Suprapubic skin (tissue), 4 donors: ENCODE measurements around the gene OPHN1. TPM values are rescaled to one million over a fixed set of nuclear protein-coding genes. Genes with fewer than 3 reads are reported as not detected.

ENCODE experiments used
- DNase-seq, 2 donors: peaks; one replicate each; pipeline ENCODE4 v3.0.0-alpha.2; 2019; ENCODE audit warnings: low spot score in 2 of 2
- H3K27ac ChIP-seq: fragments of 200-600 bp; sonication (generic); one replicate; pipeline ENCODE4 v1.5.1; 2019
- H3K27me3 ChIP-seq: fragments of 200-600 bp; sonication (generic); one replicate; pipeline ENCODE4 v1.5.1; 2019
- H3K36me3 ChIP-seq: fragments of 200-600 bp; sonication (generic); one replicate; pipeline ENCODE4 v1.5.1; 2019
- H3K4me1 ChIP-seq: fragments of 200-600 bp; sonication (generic); one replicate; pipeline ENCODE4 v1.5.1; 2019
- H3K4me3 ChIP-seq: fragments of 200-600 bp; sonication (generic); one replicate; pipeline ENCODE4 v1.5.1; 2019; ENCODE audit warnings: mild to moderate bottlenecking
- H3K9me3 ChIP-seq: fragments of 200-600 bp; sonication (generic); one replicate; pipeline ENCODE4 v1.5.1; 2019
- CTCF ChIP-seq, 2 donors: fragments of 200-600 bp in 1 of 2; fragments of 450-650 bp in 1 of 2; sonication (generic) in 1 of 2; IDR thresholded peaks; one replicate each; pipeline ENCODE4 v1.5.1; 2016 to 2019; ENCODE audit warnings: antibody characterized with exemption in 2 of 2, mild to moderate bottlenecking in 1 of 2, moderate library complexity in 1 of 2
- EP300 ChIP-seq: sonication (generic); formaldehyde crosslinking; IDR thresholded peaks from one replicate; pipeline ENCODE4 v1.6.1; 2017; ENCODE audit warnings: antibody characterized with exemption
- POLR2A ChIP-seq, 2 donors: fragments of 450-650 bp; IDR thresholded peaks; one replicate each; pipeline ENCODE4 v1.6.1; 2017; ENCODE audit warnings: antibody characterized with exemption in 2 of 2, mild to moderate bottlenecking in 2 of 2, moderate library complexity in 2 of 2
- POLR2AphosphoS5 ChIP-seq, 3 donors: sonication (generic); formaldehyde crosslinking; IDR thresholded peaks; one replicate each; pipeline ENCODE4 v1.6.1; 2017; ENCODE audit warnings: antibody characterized with exemption in 3 of 3
- WGBS: methylation state at CpG from one replicate; pipeline ENCODE4 v1.1.5; 2018; 5-methylcytosine and 5-hydroxymethylcytosine counted together
- total RNA-seq, 4 donors: library from RNA; depleted of rRNA; stranded (reverse); fragments of >200 nt; gene quantifications; one replicate each; pipeline ENCODE4 v1.1.0, GENCODE V29; 2016

Gene OPHN1
- total RNA-seq, 4 donors from 2014 or later = 4.5 to 16.0 (median 8.4) TPM

GRCh38 chrX:68428431-68428830 lies 4.9 kb downstream of the OPHN1 start:
- Histone ChIP-seq H3K4me3 (no peak overlapping the region), H3K36me3 (no peaks in the 10 kb centered on the region), H3K4me1 (peaks cover 8% of the 10 kb centered on the region), H3K9me3 (no peaks in the 10 kb centered on the region), H3K27me3 (no peaks in the 10 kb centered on the region), H3K27ac (no peak overlapping the region)
- no peak for TF ChIP-seq CTCF (IDR thresholded peaks at IDR 0.05)
- TF ChIP-seq POLR2AphosphoS5 (IDR thresholded peaks at IDR 0.05) = no peak
- no peak for TF ChIP-seq EP300
- no peak for TF ChIP-seq POLR2A (IDR thresholded peaks at IDR 0.05)
- WGBS = 69% methylated on average over 3 of the region's 3 CpGs
- DNase-seq = no peak

- WGBS = 89% methylated on average over 1 of the region's 1 CpG
- Histone ChIP-seq H3K9me3 (no peaks in the 10 kb centered on the region), H3K36me3 (no peaks in the 10 kb centered on the region), H3K4me3 (no peak overlapping the region), H3K27ac (no peak overlapping the region), H3K4me1 (no peaks in the 10 kb centered on the region), H3K27me3 (no peaks in the 10 kb centered on the region)
- TF ChIP-seq POLR2A (IDR thresholded peaks at IDR 0.05) (no peak), POLR2AphosphoS5 (IDR thresholded peaks at IDR 0.05) (no peak), EP300 (no peak), CTCF (IDR thresholded peaks at IDR 0.05) (no peak)
- no peak for DNase-seq
These were observed 8.6 kb downstream of the OPHN1 start for GRCh38 chrX:68424719-68425118.

- no peak for TF ChIP-seq CTCF (IDR thresholded peaks at IDR 0.05)
- TF ChIP-seq POLR2AphosphoS5 (IDR thresholded peaks at IDR 0.05) = no peak
- TF ChIP-seq EP300 = no peak
- TF ChIP-seq POLR2A (IDR thresholded peaks at IDR 0.05) = no peak
- H3K27me3 ChIP-seq = no peaks in the 10 kb centered on the region
- no peaks in the 10 kb centered on the region for H3K9me3 ChIP-seq
- H3K27ac ChIP-seq = no peak overlapping the region
- H3K36me3 ChIP-seq = no peaks in the 10 kb centered on the region
- H3K4me3 ChIP-seq = no peak overlapping the region
- H3K4me1 ChIP-seq = peaks cover 9% of the 10 kb centered on the region
- no peak for DNase-seq
These were observed 10.8 kb downstream of the OPHN1 start for GRCh38 chrX:68422478-68422877.

- Histone ChIP-seq H3K4me3 (no peak overlapping the region), H3K4me1 (peaks cover 16% of the 10 kb centered on the region), H3K9me3 (no peaks in the 10 kb centered on the region), H3K27ac (no peak overlapping the region), H3K36me3 (no peaks in the 10 kb centered on the region), H3K27me3 (no peaks in the 10 kb centered on the region)
- TF ChIP-seq EP300 = no peak
- TF ChIP-seq CTCF (IDR thresholded peaks at IDR 0.05) = no peak
- no peak for TF ChIP-seq POLR2A (IDR thresholded peaks at IDR 0.05)
- TF ChIP-seq POLR2AphosphoS5 (IDR thresholded peaks at IDR 0.05) = no peak
- 40% methylated on average over 3 of the region's 3 CpGs for WGBS
- DNase-seq = no peak
These were observed 11.7 kb downstream of the OPHN1 start for GRCh38 chrX:68421636-68422035.

- WGBS = 43% methylated on average over 2 of the region's 2 CpGs
- H3K27ac ChIP-seq = no peak overlapping the region
- no peak for TF ChIP-seq POLR2A (IDR thresholded peaks at IDR 0.05)
- TF ChIP-seq CTCF (IDR thresholded peaks at IDR 0.05) = no peak
- TF ChIP-seq POLR2AphosphoS5 (IDR thresholded peaks at IDR 0.05) = no peak
- no peak for TF ChIP-seq EP300
These were observed 12.7 kb downstream of the OPHN1 start for GRCh38 chrX:68420559-68420958.

More at GRCh38 chrX:68420559-68420958, 12.7 kb downstream of the OPHN1 start:
- Histone ChIP-seq H3K27me3 (no peaks in the 10 kb centered on the region), H3K4me3 (no peak overlapping the region), H3K36me3 (no peaks in the 10 kb centered on the region), H3K9me3 (no peaks in the 10 kb centered on the region), H3K4me1 (peaks cover 22% of the 10 kb centered on the region)
- no peak for DNase-seq
